Naive thymus-derived CD4-positive, alpha-beta T cell (primary cell): ENCODE results near the gene GPC6. TPM values are rescaled to one million over a fixed set of nuclear protein-coding genes. Genes with fewer than 3 reads are reported as not detected.
A peak's percentile ranks its signal among the peaks of the same experiment; 100 is the strongest.

Experiments used
- ATAC-seq: fragments of 150-1000 bp; cut with Tn5 transposase; 2 replicates; pipeline ENCODE4 v1.10.0; 2021; ENCODE audit warnings: mild to moderate bottlenecking, moderate library complexity
- CTCF ChIA-PET: fragments of 350-600 bp; sonication (Branson Sonifier 250); formaldehyde crosslinking; loops from one replicate; lab custom pipeline; 2021; ENCODE audit warnings: antibody characterized with exemption; lab: Charles Lee
- POLR2A ChIA-PET: fragments of 350-600 bp; sonication (Branson Sonifier 250); formaldehyde crosslinking; loops from one replicate; lab custom pipeline; 2021; ENCODE audit warnings: antibody characterized with exemption, inconsistent platforms; lab: Charles Lee
- DNase-seq, 9 donors: peaks; one replicate each; pipeline versions ENCODE4 v3.0.0 to v3.0.0-alpha.2; 2020 to 2022; ENCODE audit warnings: mixed read lengths in 1 of 9
- H3K27ac ChIP-seq: one replicate; pipeline ENCODE4 v1.7.0; 2013; ENCODE audit warnings: mild to moderate bottlenecking, low read depth, low read length, moderate library complexity
- H3K27me3 ChIP-seq, 2 donors: one replicate each; pipeline ENCODE4 v1.7.0; 2013; ENCODE audit warnings: low read length in 2 of 2, mild to moderate bottlenecking in 2 of 2, moderate library complexity in 2 of 2; ENCODE audit not compliant: control insufficient read depth in 2 of 2, insufficient read depth in 2 of 2
- H3K36me3 ChIP-seq, 3 experiments: 1 replicate in 2 of 3; 2 replicates in 1 of 3; pipeline ENCODE4 v1.7.0; 2013; ENCODE audit warnings: low read length in 3 of 3, mild to moderate bottlenecking in 3 of 3, moderate library complexity in 1 of 3; ENCODE audit not compliant: insufficient read depth in 3 of 3, control insufficient read depth in 2 of 3
- H3K4me1 ChIP-seq, 2 donors: one replicate each; pipeline ENCODE4 v1.7.0; 2013; ENCODE audit warnings: low read length in 2 of 2, mild to moderate bottlenecking in 2 of 2, moderate library complexity in 1 of 2; ENCODE audit not compliant: control insufficient read depth in 2 of 2, insufficient read depth in 2 of 2
- H3K4me3 ChIP-seq: 2 replicates; pipeline ENCODE4 v1.7.0; 2013; ENCODE audit warnings: mild to moderate bottlenecking, low read length
- H3K9me3 ChIP-seq, 3 experiments: 1 replicate in 2 of 3; 2 replicates in 1 of 3; pipeline ENCODE4 v1.7.0; 2013; ENCODE audit warnings: low read length in 3 of 3; ENCODE audit not compliant: control insufficient read depth in 2 of 3
- H3K27ac Mint-ChIP-seq, 9 donors: one replicate each; pipeline ENCODE4 v1.8.0; 2020 to 2022; ENCODE audit warnings: mixed read lengths in 9 of 9, mild to moderate bottlenecking in 8 of 9, moderate library complexity in 5 of 9, inconsistent platforms in 2 of 9
- H3K27me3 Mint-ChIP-seq, 5 donors: one replicate each; pipeline ENCODE4 v1.8.0; 2021 to 2022; ENCODE audit warnings: mixed read lengths in 5 of 5, mild to moderate bottlenecking in 1 of 5
- H3K36me3 Mint-ChIP-seq, 5 donors: one replicate each; pipeline ENCODE4 v1.8.0; 2020 to 2022; ENCODE audit warnings: mixed read lengths in 5 of 5, mild to moderate bottlenecking in 3 of 5, inconsistent platforms in 1 of 5
- H3K4me1 Mint-ChIP-seq, 7 donors: one replicate each; pipeline ENCODE4 v1.8.0; 2020 to 2022; ENCODE audit warnings: mixed read lengths in 7 of 7, mild to moderate bottlenecking in 3 of 7, inconsistent platforms in 1 of 7
- H3K4me3 Mint-ChIP-seq, 10 donors: one replicate each; pipeline ENCODE4 v1.8.0; 2020 to 2022; ENCODE audit warnings: mild to moderate bottlenecking in 10 of 10, mixed read lengths in 10 of 10, moderate library complexity in 6 of 10, inconsistent platforms in 2 of 10
- H3K9me3 Mint-ChIP-seq, 11 donors: one replicate each; pipeline ENCODE4 v1.8.0; 2020 to 2022; ENCODE audit warnings: mixed read lengths in 11 of 11, mild to moderate bottlenecking in 4 of 11, inconsistent platforms in 1 of 11, moderate library complexity in 1 of 11
- intact Hi-C, 2 donors: fragments of 100-400 bp; cut with micrococcal nuclease; formaldehyde crosslinking; loops; one replicate each; pipeline ENCODE4 v1.15.1; 2023
- polyA plus RNA-seq, 2 donors: library from polyadenylated mRNA; unstranded; fragments of 300-500 nt; fragmentation: Illumina TruSeq; gene quantifications; one replicate each; pipeline ENCODE4 v1.2.3, GENCODE V29; 2021
- total RNA-seq, 6 experiments: library from RNA in 5 of 6; stranded (reverse) in 5 of 6; gene quantifications; 1 replicate in 5 of 6; 2 replicates in 1 of 6; pipeline ENCODE4 v1.2.3 and lab custom pipeline; 2021 to 2026

GPC6 gene
- total and polyA plus RNA-seq, 7 experiments from 2014 or later: not detected

- peaks cover 5 to 28% (median 15%) of the 10 kb centered on the region in 5 donors for H3K27me3 Mint-ChIP-seq
- peaks cover 64 to 88% of the 10 kb centered on the region in 2 donors for H3K4me1 ChIP-seq
- H3K27me3 ChIP-seq: peaks cover 0 to 4% of the 10 kb centered on the region in 2 donors
- peaks cover 0 to 10% (median 5%) of the 10 kb centered on the region in 11 donors for H3K9me3 Mint-ChIP-seq
- H3K27ac Mint-ChIP-seq: peak overlapping the region; percentile 0 to 88 (median 34)
- peak overlapping the region; percentile 21 to 84 (median 73) for H3K4me3 Mint-ChIP-seq
- H3K27ac ChIP-seq: no peak overlapping the region
- ChIA-PET CTCF (interaction anchor here (0.9 to 1.4 kb wide), 2 partner anchors 9 to 18 kb away, joined by 3 to 5 read pairs; no protein-coding TSS in a partner anchor), POLR2A (interaction anchor here (0.7 kb wide), 1 partner anchor 222 kb away, joined by 3 read pairs; no protein-coding TSS in a partner anchor)
- no peaks in the 10 kb centered on the region for H3K9me3 ChIP-seq
- peaks cover 44 to 98% (median 88%) of the 10 kb centered on the region in 7 donors for H3K4me1 Mint-ChIP-seq
- H3K4me3 ChIP-seq: peak overlapping the region; percentile 11
- peak in 6 of 9 donors; percentile 32 to 53 (median 43) for DNase-seq
- intact Hi-C loops: loop anchor here (1.0 to 5.0 kb wide), 4 partner anchors 18 to 90 kb away; no protein-coding TSS in a partner anchor
- no peaks in the 10 kb centered on the region for H3K36me3 ChIP-seq
- peak; percentile 34 for ATAC-seq
- peaks cover 4 to 23% (median 7%) of the 10 kb centered on the region in 5 donors for H3K36me3 Mint-ChIP-seq
These were observed 1100.7 kb downstream of the GPC6 start for GRCh38 chr13:94327318-94327717.

GRCh38 chr13:94328381-94329041 lies 1101.9 kb downstream of the GPC6 start:
- ChIA-PET CTCF (interaction anchor here (0.6 kb wide), 1 partner anchor 33 kb away, joined by 3 read pairs; no protein-coding TSS in a partner anchor), POLR2A (interaction anchor here (0.6 to 0.7 kb wide), 2 partner anchors 90 to 255 kb away, joined by 3 read pairs; no protein-coding TSS in a partner anchor)
- H3K9me3 Mint-ChIP-seq: peaks cover 0 to 10% (median 5%) of the 10 kb centered on the region in 11 donors
- peak overlapping the region in 7 of 10 donors; percentile 18 to 84 (median 45) for H3K4me3 Mint-ChIP-seq
- peak overlapping the region in 2 of 9 donors; percentile 49 to 75 for H3K27ac Mint-ChIP-seq
- no peak for DNase-seq
- no peak for ATAC-seq
- intact Hi-C loops: loop anchor here in 1 of 2 donors (5.0 kb wide), 3 partner anchors 51 to 91 kb away; no protein-coding TSS in a partner anchor
- H3K4me1 Mint-ChIP-seq: peaks cover 38 to 89% (median 78%) of the 10 kb centered on the region in 7 donors
- H3K36me3 Mint-ChIP-seq: peaks cover 4 to 23% (median 7%) of the 10 kb centered on the region in 5 donors
- H3K27me3 ChIP-seq: peaks cover 0 to 4% of the 10 kb centered on the region in 2 donors
- H3K27me3 Mint-ChIP-seq: peaks cover 15 to 35% (median 22%) of the 10 kb centered on the region in 5 donors
- H3K27ac ChIP-seq: no peak overlapping the region
- H3K9me3 ChIP-seq: no peaks in the 10 kb centered on the region
- H3K36me3 ChIP-seq: no peaks in the 10 kb centered on the region
- no peak overlapping the region for H3K4me3 ChIP-seq
- peaks cover 55 to 79% of the 10 kb centered on the region in 2 donors for H3K4me1 ChIP-seq

- Histone ChIP-seq H3K27me3 (peaks cover 0 to 4% of the 10 kb centered on the region in 2 donors), H3K27ac (no peak overlapping the region), H3K36me3 (no peaks in the 10 kb centered on the region), H3K4me1 (peaks cover 48 to 72% of the 10 kb centered on the region in 2 donors), H3K4me3 (no peak overlapping the region), H3K9me3 (no peaks in the 10 kb centered on the region)
- Mint-ChIP-seq H3K4me1 (peaks cover 33 to 81% (median 71%) of the 10 kb centered on the region in 7 donors), H3K36me3 (peaks cover 4 to 21% (median 7%) of the 10 kb centered on the region in 5 donors), H3K9me3 (peaks cover 0 to 10% (median 5%) of the 10 kb centered on the region in 11 donors), H3K27ac (peak overlapping the region in 2 of 9 donors; percentile 56 to 66), H3K27me3 (peaks cover 22 to 43% (median 30%) of the 10 kb centered on the region in 5 donors), H3K4me3 (peak overlapping the region in 3 of 10 donors; percentile 14 to 60 (median 27))
- ChIA-PET CTCF (interaction anchor here (0.6 kb wide), 1 partner anchor 33 kb away, joined by 3 read pairs; no protein-coding TSS in a partner anchor), POLR2A (interaction anchor here (0.7 kb wide), 1 partner anchor 256 kb away, joined by 3 read pairs; no protein-coding TSS in a partner anchor)
- intact Hi-C loops: loop anchor here in 1 of 2 donors (5.0 kb wide), 3 partner anchors 52 to 92 kb away; no protein-coding TSS in a partner anchor
- ATAC-seq: no peak
- DNase-seq: no peak
These were observed 1102.7 kb downstream of the GPC6 start for GRCh38 chr13:94329277-94329676.

GRCh38 chr13:94329754-94330551 lies 1103.3 kb downstream of the GPC6 start:
- Mint-ChIP-seq H3K27ac (peak overlapping the region in 3 of 9 donors; percentile 55 to 66 (median 56)), H3K36me3 (peaks cover 4 to 20% (median 7%) of the 10 kb centered on the region in 5 donors), H3K9me3 (peaks cover 0 to 10% (median 4%) of the 10 kb centered on the region in 11 donors), H3K4me1 (peaks cover 27 to 75% (median 64%) of the 10 kb centered on the region in 7 donors), H3K4me3 (peak overlapping the region in 9 of 10 donors; percentile 15 to 68 (median 53)), H3K27me3 (peaks cover 25 to 43% (median 32%) of the 10 kb centered on the region in 5 donors)
- intact Hi-C loops: loop anchor here (2.0 to 5.0 kb wide), 4 partner anchors 13 to 93 kb away; no protein-coding TSS in a partner anchor
- Histone ChIP-seq H3K27ac (no peak overlapping the region), H3K36me3 (no peaks in the 10 kb centered on the region), H3K9me3 (no peaks in the 10 kb centered on the region), H3K27me3 (peaks cover 0 to 4% of the 10 kb centered on the region in 2 donors), H3K4me3 (no peak overlapping the region), H3K4me1 (peaks cover 42 to 65% of the 10 kb centered on the region in 2 donors)
- POLR2A ChIA-PET: interaction anchor here (0.6 kb wide), 2 partner anchors 17 to 288 kb away, joined by 3 read pairs; no protein-coding TSS in a partner anchor
- DNase-seq: no peak
- CTCF ChIA-PET: no interaction called here
- no peak for ATAC-seq

GRCh38 chr13:94330552-94331071 lies 1104.0 kb downstream of the GPC6 start:
- peak overlapping the region in 9 of 10 donors; percentile 1 to 65 (median 15) for H3K4me3 Mint-ChIP-seq
- no peaks in the 10 kb centered on the region for H3K36me3 ChIP-seq
- H3K27ac ChIP-seq: no peak overlapping the region
- H3K4me1 Mint-ChIP-seq: peaks cover 26 to 68% (median 60%) of the 10 kb centered on the region in 7 donors
- peaks cover 40 to 59% of the 10 kb centered on the region in 2 donors for H3K4me1 ChIP-seq
- peak overlapping the region in 4 of 9 donors; percentile 1 to 39 (median 10) for H3K27ac Mint-ChIP-seq
- H3K27me3 ChIP-seq: peaks cover 0 to 4% of the 10 kb centered on the region in 2 donors
- H3K36me3 Mint-ChIP-seq: peaks cover 4 to 19% (median 7%) of the 10 kb centered on the region in 5 donors
- peak; percentile 85 for ATAC-seq
- ChIA-PET POLR2A (no interaction called here), CTCF (no interaction called here)
- H3K27me3 Mint-ChIP-seq: peaks cover 25 to 43% (median 32%) of the 10 kb centered on the region in 5 donors
- DNase-seq: peak in 7 of 9 donors; percentile 34 to 77 (median 70)
- intact Hi-C loops: loop anchor here in 1 of 2 donors (2.0 kb wide), 1 partner anchor 14 kb away; no protein-coding TSS in a partner anchor
- H3K9me3 Mint-ChIP-seq: peaks cover 0 to 9% (median 4%) of the 10 kb centered on the region in 11 donors
- no peak overlapping the region for H3K4me3 ChIP-seq
- no peaks in the 10 kb centered on the region for H3K9me3 ChIP-seq
